HS-27A (cell line): ENCODE measurements around the gene UQCR10.
A peak's percentile ranks its signal among the peaks of the same experiment; 100 is the strongest.

Experiments used
- DNase-seq: peaks from one replicate; pipeline ENCODE4 v3.0.0-alpha.2; 2012; ENCODE audit warnings: low read depth, missing footprints

Gene UQCR10

GRCh38 chr22:29798801-29799200, 31.6 kb downstream of the UQCR10 start:
- DNase-seq = no peak

- DNase-seq = peak; percentile 75
Measured at GRCh38 chr22:29799217-29799680, 32.1 kb downstream of the UQCR10 start.

- DNase-seq = no peak
Measured at GRCh38 chr22:29801153-29801552, 34.0 kb downstream of the UQCR10 start.

GRCh38 chr22:29801796-29802195, 34.6 kb downstream of the UQCR10 start:
- DNase-seq = no peak

DNA sequence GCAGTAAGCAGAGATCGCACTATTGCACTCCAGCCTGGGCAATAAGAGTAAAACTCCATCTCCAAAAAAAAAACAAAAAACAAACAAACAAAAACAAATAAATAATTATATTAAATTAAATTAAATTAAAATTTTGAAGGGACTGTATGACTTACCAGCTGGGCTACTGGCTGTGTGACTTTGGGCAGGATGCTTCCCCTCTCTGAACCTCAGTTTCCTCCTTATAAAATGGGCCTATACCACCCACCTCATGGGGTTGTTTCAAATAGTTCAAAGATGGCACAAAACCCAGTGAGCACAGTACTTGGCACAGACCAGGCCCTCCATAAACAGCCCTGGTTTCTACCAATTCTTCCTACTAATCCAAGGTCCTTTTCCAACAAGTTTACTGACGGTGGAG, 36.0 kb downstream of the UQCR10 start:
- DNase-seq = no peak

GRCh38 chr22:29804985-29805384, 37.8 kb downstream of the UQCR10 start:
- no peak for DNase-seq

GRCh38 chr22:29806196-29806595, 39.0 kb downstream of the UQCR10 start:
- no peak for DNase-seq

- DNase-seq = no peak
Measured at GRCh38 chr22:29810216-29810615, 43.0 kb downstream of the UQCR10 start.

DNA sequence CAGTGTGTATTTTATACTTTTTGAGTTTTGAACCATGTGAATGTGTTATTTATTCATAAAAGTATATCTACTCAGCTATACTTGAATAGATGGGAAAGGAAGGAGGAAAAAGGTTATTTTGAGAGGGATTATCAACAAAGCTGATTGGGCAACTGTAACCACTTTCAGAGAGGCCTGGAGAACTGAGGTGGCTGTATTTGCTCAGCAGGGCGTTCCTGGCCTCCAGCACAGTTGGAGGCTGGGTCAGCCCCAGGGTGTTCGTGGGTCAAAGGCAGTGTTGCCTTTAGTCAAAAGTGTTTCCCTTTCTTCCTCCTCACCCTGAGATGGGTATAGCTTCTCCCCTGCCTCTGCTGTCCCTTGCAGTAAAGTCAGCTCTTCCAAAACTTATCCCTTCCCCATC, 44.2 kb downstream of the UQCR10 start:
- no peak for DNase-seq

DNA sequence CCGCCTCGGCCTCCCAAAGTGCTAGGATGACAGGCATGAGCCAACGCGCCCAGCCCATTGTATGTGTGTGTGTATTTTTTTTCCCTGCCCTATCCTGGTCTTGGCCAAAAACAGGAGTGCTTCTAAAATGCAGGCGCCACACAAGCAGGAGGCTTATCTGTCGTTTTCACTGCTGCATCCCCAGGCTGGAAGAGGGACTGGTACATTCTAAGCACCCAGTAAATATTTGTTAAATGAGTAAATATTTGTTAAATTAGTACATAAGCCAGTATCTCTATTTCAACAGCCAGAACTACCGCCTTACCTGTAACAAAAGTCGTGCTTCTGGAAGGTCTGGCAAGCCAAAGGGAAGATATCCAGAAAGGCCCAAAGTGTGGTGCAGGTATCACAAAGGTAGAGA, 46.0 kb downstream of the UQCR10 start:
- no peak for DNase-seq

DNA sequence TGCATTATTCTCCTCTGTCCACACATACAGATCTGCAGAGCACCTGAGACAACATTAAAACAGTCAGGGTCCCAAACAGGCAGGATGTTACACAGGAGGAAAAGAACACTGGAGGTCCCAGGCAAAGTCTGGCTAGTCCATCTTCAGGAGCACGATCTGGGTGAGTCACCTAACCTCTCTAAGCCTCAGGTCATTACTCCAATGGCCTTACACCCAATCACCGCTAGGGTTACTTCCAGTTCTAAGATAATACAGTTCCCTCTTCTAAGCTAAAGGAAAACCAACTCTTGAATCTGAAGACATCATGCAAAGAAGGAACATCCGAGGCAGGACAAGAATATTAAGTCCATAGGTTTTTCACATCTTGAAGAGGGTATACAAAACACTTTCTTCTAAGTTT, 46.4 kb downstream of the UQCR10 start:
- DNase-seq = no peak

- DNase-seq = no peak
Measured at GRCh38 chr22:29814003-29814402, 46.8 kb downstream of the UQCR10 start.

GRCh38 chr22:29815580-29815979, 48.4 kb downstream of the UQCR10 start:
- DNase-seq = no peak

GRCh38 chr22:29816128-29816527, 49.0 kb downstream of the UQCR10 start:
- DNase-seq = no peak

DNA sequence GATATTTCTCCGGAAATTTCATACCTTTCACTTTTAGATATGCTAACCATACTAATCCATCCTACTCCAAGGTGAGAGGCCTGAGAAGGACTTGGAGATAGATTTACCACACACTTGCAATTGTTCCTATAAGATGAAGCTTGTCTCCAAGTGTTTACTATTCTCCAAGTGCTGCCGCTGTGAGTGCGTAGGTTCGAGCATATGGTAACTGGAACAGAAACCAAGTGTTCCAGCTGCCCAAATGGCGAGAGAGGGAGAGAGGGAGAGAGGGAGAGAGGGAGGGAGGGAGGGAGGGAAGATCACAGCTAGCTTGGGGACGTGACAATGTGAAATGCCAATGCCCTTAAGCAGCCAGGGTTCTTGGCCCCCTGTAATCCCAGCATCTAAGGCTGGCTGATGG, 49.4 kb downstream of the UQCR10 start:
- no peak for DNase-seq

DNA sequence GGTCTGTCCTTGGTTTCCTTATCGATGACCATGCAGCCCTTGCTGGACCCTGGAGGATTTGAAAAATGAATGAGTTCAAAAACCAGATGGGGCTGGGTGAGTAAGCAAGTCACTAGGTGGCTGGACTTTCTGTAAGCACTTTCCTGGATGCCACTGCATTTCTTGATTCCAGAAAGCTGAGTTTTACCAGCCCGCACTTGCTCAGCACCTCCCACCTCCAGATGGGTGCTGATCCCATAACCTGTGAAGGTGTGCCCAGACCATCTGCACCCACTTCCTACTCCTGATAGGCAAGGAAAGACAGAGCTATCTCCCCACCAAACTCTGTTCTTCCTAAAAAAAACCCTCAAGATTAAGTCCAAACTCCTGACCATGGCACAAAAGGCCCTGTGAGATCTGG, 49.8 kb downstream of the UQCR10 start:
- DNase-seq = no peak

DNA sequence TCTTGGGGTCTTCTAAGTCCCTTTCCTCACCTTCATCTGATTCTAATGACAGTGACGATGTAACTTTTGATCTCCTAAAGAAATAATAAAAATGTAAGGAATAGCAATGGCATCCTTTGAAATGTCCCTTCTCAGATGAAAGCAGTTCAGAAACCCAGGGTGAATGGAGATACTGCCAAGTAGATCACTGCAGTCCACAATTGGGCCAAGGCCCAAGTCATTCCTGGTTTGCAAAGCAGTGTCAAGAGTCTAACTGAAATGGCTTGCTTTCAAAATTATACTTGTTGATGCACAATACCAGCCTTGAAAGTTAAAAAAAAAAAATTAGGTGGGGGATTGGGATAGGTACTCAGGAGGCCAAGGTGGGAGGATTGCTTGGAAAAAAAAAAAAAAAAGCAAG, 50.6 kb downstream of the UQCR10 start:
- no peak for DNase-seq

DNA sequence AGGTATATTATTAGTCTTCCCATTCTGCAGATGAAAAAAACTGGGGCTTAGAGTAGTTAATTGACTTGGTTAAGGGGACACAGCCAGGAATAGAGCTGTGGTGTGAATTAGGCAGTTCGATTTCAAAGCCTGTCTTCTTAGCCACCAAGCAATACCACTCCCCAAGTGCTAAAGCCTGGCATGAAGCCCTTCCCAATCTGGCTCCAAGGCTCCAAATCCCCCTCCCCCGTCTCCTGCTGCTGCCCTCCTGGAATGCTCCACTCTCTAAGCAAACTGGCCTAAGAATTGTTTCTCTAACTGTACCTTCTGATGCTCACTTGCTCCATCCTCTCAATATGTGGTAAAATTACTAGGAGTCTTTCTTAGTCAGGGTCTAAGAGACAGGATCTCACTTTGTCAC, 52.3 kb downstream of the UQCR10 start:
- DNase-seq = no peak
